Measurements from ENCODE around the gene KRTAP5-6.

- no peak for TF ChIP-seq POLR2A (IDR thresholded peaks at IDR 0.05; ENCODE audit: borderline replicate concordance, extremely low read depth, insufficient read depth, insufficient read length)
- TF ChIP-seq CTCF (IDR thresholded peaks at IDR 0.05 in 2 of 3, conservative IDR thresholded peaks at IDR 0.05 in 1 of 3; ENCODE audit: borderline replicate concordance in 1 of 3, insufficient read depth in 1 of 3, low read depth in 2 of 3, low read length in 2 of 3): no peak
- no peak for TF ChIP-seq EZH2phosphoT487 (IDR thresholded peaks at IDR 0.05; ENCODE audit: borderline replicate concordance)
- TF ChIP-seq POLR2AphosphoS5 (IDR thresholded peaks at IDR 0.05; ENCODE audit: low read depth, low read length): no peak
Measured at GRCh38 chr11:1707751-1708150, 10.8 kb downstream of the KRTAP5-6 start.
